ENCODE measurements around the gene HIF1A.

HIF1A gene

GRCh38 chr14:61700104-61700886 is 5.0 kb downstream of the HIF1A start:
- Histone ChIP-seq H2AFZ (ENCODE audit: low read length) (no peak overlapping the region), H3K4me2 (ENCODE audit: low read length) (peak overlapping the region; percentile 84), H3K27ac (ENCODE audit: low read depth, low read length, poor library complexity, severe bottlenecking) (peak overlapping the region; percentile 27), H3K9ac (ENCODE audit: low read length) (peak overlapping the region; percentile 32), H3K4me3 (ENCODE audit: low read depth, low read length, poor library complexity, severe bottlenecking) (peak overlapping the region; percentile 82), H3K9me3 (ENCODE audit: low read length) (no peaks in the 10 kb centered on the region), H3K4me1 (ENCODE audit: insufficient read depth, low read length, severe bottlenecking) (peaks cover 75% of the 10 kb centered on the region), H3K9me2 (ENCODE audit: low read depth, low read length) (no peaks in the 10 kb centered on the region), H4K20me1 (ENCODE audit: insufficient read depth, low read length) (0 out of 2 replicates have a peak, but pooled peaks cover 4% of the 10 kb centered on the region), H3F3A (ENCODE audit: insufficient read depth, low read length) (no peaks in the 10 kb centered on the region), H3K36me3 (ENCODE audit: insufficient read depth, low read length) (peaks cover 24% of the 10 kb centered on the region; the same call in 1 of the 2 replicates), H3K27me3 (ENCODE audit: insufficient read depth, low read length) (no peaks in the 10 kb centered on the region), H3K79me2 (ENCODE audit: insufficient read depth, low read length) (peaks cover 99% of the 10 kb centered on the region)
- no peak for TF ChIP-seq EZH2 (IDR thresholded peaks at IDR 0.05; ENCODE audit: borderline replicate concordance, low read length)
- no peak for TF ChIP-seq CTCF (IDR thresholded peaks at IDR 0.05; ENCODE audit: low read length)

DNA sequence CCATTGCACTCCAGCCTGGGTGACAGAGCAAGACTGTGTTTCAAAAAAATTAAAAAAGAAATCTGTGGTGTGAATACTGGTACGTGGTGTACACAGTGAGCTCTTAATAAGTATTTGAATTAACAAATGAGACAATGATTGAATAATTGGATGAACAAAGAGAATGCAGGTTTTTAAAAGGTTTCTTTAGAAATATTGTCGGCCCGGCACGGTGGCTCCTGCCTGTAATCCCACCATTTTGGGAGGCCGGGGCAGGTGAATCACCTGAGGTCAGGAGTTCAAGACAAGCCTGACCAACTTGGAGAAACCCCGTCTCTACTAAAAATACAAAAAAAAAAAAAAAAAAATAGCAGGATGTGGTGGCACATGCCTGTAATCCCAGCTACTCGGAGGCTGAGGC is 6.6 kb downstream of the HIF1A start:
- H4K20me1 ChIP-seq (ENCODE audit: insufficient read depth, low read length) = 0 out of 2 replicates have a peak, but pooled peaks cover 4% of the 10 kb centered on the region
- peak overlapping the region; percentile 84; the same call in 1 of the 2 replicates for H3K4me2 ChIP-seq (ENCODE audit: low read length)
- H3K9me2 ChIP-seq (ENCODE audit: low read depth, low read length) = no peaks in the 10 kb centered on the region
- TF ChIP-seq CTCF (IDR thresholded peaks at IDR 0.05; ENCODE audit: low read length) (no peak), EZH2 (IDR thresholded peaks at IDR 0.05; ENCODE audit: borderline replicate concordance, low read length) (no peak)
- H3K27me3 ChIP-seq (ENCODE audit: insufficient read depth, low read length) = no peaks in the 10 kb centered on the region
- no peak overlapping the region for H3K9ac ChIP-seq (ENCODE audit: low read length)
- H3K36me3 ChIP-seq (ENCODE audit: insufficient read depth, low read length) = peaks cover 29% of the 10 kb centered on the region
- 0 out of 2 replicates have a peak, but pooled peaks cover 2% of the 10 kb centered on the region for H3K9me3 ChIP-seq (ENCODE audit: low read length)
- H3K27ac ChIP-seq (ENCODE audit: low read depth, low read length, poor library complexity, severe bottlenecking) = no peak overlapping the region
- H3K4me1 ChIP-seq (ENCODE audit: insufficient read depth, low read length, severe bottlenecking) = peaks cover 83% of the 10 kb centered on the region
- H3F3A ChIP-seq (ENCODE audit: insufficient read depth, low read length) = no peaks in the 10 kb centered on the region
- no peak overlapping the region for H2AFZ ChIP-seq (ENCODE audit: low read length)
- H3K79me2 ChIP-seq (ENCODE audit: insufficient read depth, low read length) = peaks cover 100% of the 10 kb centered on the region
- peak overlapping the region; percentile 82 for H3K4me3 ChIP-seq (ENCODE audit: low read depth, low read length, poor library complexity, severe bottlenecking)

GRCh38 chr14:61703342-61704129 is 8.2 kb downstream of the HIF1A start:
- Histone ChIP-seq H3F3A (ENCODE audit: insufficient read depth, low read length) (no peaks in the 10 kb centered on the region), H3K4me3 (ENCODE audit: low read depth, low read length, poor library complexity, severe bottlenecking) (peak overlapping the region; percentile 10), H3K9ac (ENCODE audit: low read length) (no peak overlapping the region), H3K9me3 (ENCODE audit: low read length) (0 out of 2 replicates have a peak, but pooled peaks cover 2% of the 10 kb centered on the region), H3K27ac (ENCODE audit: low read depth, low read length, poor library complexity, severe bottlenecking) (peak overlapping the region; percentile 14), H3K4me2 (ENCODE audit: low read length) (peak overlapping the region; percentile 32), H3K27me3 (ENCODE audit: insufficient read depth, low read length) (no peaks in the 10 kb centered on the region), H3K9me2 (ENCODE audit: low read depth, low read length) (no peaks in the 10 kb centered on the region), H3K36me3 (ENCODE audit: insufficient read depth, low read length) (peaks cover 27% of the 10 kb centered on the region), H4K20me1 (ENCODE audit: insufficient read depth, low read length) (0 out of 2 replicates have a peak, but pooled peaks cover 4% of the 10 kb centered on the region), H2AFZ (ENCODE audit: low read length) (no peak overlapping the region), H3K4me1 (ENCODE audit: insufficient read depth, low read length, severe bottlenecking) (peaks cover 76% of the 10 kb centered on the region), H3K79me2 (ENCODE audit: insufficient read depth, low read length) (peaks cover 93% of the 10 kb centered on the region)
- TF ChIP-seq CTCF (IDR thresholded peaks at IDR 0.05; ENCODE audit: low read length) (no peak), EZH2 (IDR thresholded peaks at IDR 0.05; ENCODE audit: borderline replicate concordance, low read length) (no peak)
